CD4-positive, alpha-beta T cell treated with Interleukin-17A for 4 hours (primary cell): ENCODE measurements around the gene DHX8.

Experiments
- DNase-seq: peaks from one replicate; pipeline ENCODE4 v3.0.0-alpha.2; 2020; ENCODE audit warnings: mixed read lengths

Gene DHX8

GRCh38 chr17:43550754-43551153 lies 67.0 kb downstream of the DHX8 start:
- DNase-seq: no peak

- no peak for DNase-seq
These were observed 68.6 kb downstream of the DHX8 start for GRCh38 chr17:43552229-43552837.

GRCh38 chr17:43553573-43553972 lies 69.8 kb downstream of the DHX8 start:
- no peak for DNase-seq

GRCh38 chr17:43554857-43555256 lies 71.1 kb downstream of the DHX8 start:
- DNase-seq: no peak

- DNase-seq: no peak
These were observed 72.5 kb downstream of the DHX8 start for GRCh38 chr17:43556292-43556691.

- no peak for DNase-seq
These were observed 75.0 kb downstream of the DHX8 start for GRCh38 chr17:43558805-43559160.

- no peak for DNase-seq
These were observed 75.5 kb downstream of the DHX8 start for GRCh38 chr17:43559161-43559816.

GRCh38 chr17:43560461-43561427 lies 77.0 kb downstream of the DHX8 start:
- no peak for DNase-seq

GRCh38 chr17:43562679-43563599 lies 79.2 kb downstream of the DHX8 start:
- no peak for DNase-seq

- no peak for DNase-seq
These were observed 80.1 kb downstream of the DHX8 start for GRCh38 chr17:43563600-43564594.

GRCh38 chr17:43568506-43569082 lies 84.8 kb downstream of the DHX8 start:
- no peak for DNase-seq

- no peak for DNase-seq
These were observed 86.7 kb downstream of the DHX8 start for GRCh38 chr17:43570518-43570928.

GRCh38 chr17:43572368-43572980 lies 88.7 kb downstream of the DHX8 start:
- no peak for DNase-seq

- no peak for DNase-seq
These were observed 90.0 kb downstream of the DHX8 start for GRCh38 chr17:43573579-43574321.

- DNase-seq: no peak
These were observed 90.6 kb downstream of the DHX8 start for GRCh38 chr17:43574348-43574747.

GRCh38 chr17:43574896-43575525 lies 91.2 kb downstream of the DHX8 start:
- no peak for DNase-seq
